ENCODE data around the gene CCP110. TPM values are rescaled to one million over a fixed set of nuclear protein-coding genes. Genes with fewer than 3 reads are reported as not detected.

CCP110 gene
- total RNA-seq, 2 donors from 2014 or later: 8.2 to 11.1 TPM

GRCh38 chr16:19560078-19560477 lies 36.3 kb downstream of the CCP110 start:
- Histone ChIP-seq H3K9ac (ENCODE audit: low read depth in 2 of 2, low read length in 2 of 2) (no peak overlapping the region), H3K27ac (no peak overlapping the region), H3K36me3 (no peaks in the 10 kb centered on the region), H3K4me3 (no peak overlapping the region), H3K9me3 (no peaks in the 10 kb centered on the region), H3K27me3 (no peaks in the 10 kb centered on the region), H3K4me1 (no peaks in the 10 kb centered on the region)
- intact Hi-C loops (cut with DNase I): no loop called here
- TF ChIP-seq CTCF (IDR thresholded peaks at IDR 0.05): no peak
- DNase-seq: no peak

GRCh38 chr16:19563377-19563776 lies 39.6 kb downstream of the CCP110 start:
- Histone ChIP-seq H3K27me3 (no peaks in the 10 kb centered on the region), H3K9me3 (no peaks in the 10 kb centered on the region), H3K27ac (no peak overlapping the region), H3K4me3 (no peak overlapping the region), H3K9ac (ENCODE audit: low read depth in 2 of 2, low read length in 2 of 2) (no peak overlapping the region), H3K36me3 (no peaks in the 10 kb centered on the region), H3K4me1 (no peaks in the 10 kb centered on the region)
- intact Hi-C loops (cut with DNase I): no loop called here
- no peak for TF ChIP-seq CTCF (IDR thresholded peaks at IDR 0.05)
- no peak for DNase-seq

- intact Hi-C loops (cut with DNase I): no loop called here
- TF ChIP-seq CTCF (IDR thresholded peaks at IDR 0.05): no peak
Measured at GRCh38 chr16:19566362-19566761, 42.6 kb downstream of the CCP110 start.

GRCh38 chr16:19567560-19567959 lies 43.8 kb downstream of the CCP110 start:
- Histone ChIP-seq H3K9ac (ENCODE audit: low read depth in 2 of 2, low read length in 2 of 2) (no peak overlapping the region), H3K27me3 (no peaks in the 10 kb centered on the region), H3K4me3 (no peak overlapping the region), H3K4me1 (no peaks in the 10 kb centered on the region), H3K9me3 (no peaks in the 10 kb centered on the region), H3K27ac (no peak overlapping the region), H3K36me3 (no peaks in the 10 kb centered on the region)
- no peak for TF ChIP-seq CTCF (IDR thresholded peaks at IDR 0.05)
- intact Hi-C loops (cut with DNase I): no loop called here
- no peak for DNase-seq

More at GRCh38 chr16:19566362-19566761, 42.6 kb downstream of the CCP110 start:
- no peak overlapping the region for H3K9ac ChIP-seq (ENCODE audit: low read depth in 2 of 2, low read length in 2 of 2)
- H3K4me1 ChIP-seq: no peaks in the 10 kb centered on the region
- H3K27ac ChIP-seq: no peak overlapping the region
- no peak overlapping the region for H3K4me3 ChIP-seq
- H3K27me3 ChIP-seq: no peaks in the 10 kb centered on the region
- no peaks in the 10 kb centered on the region for H3K9me3 ChIP-seq
- no peak for DNase-seq
- no peaks in the 10 kb centered on the region for H3K36me3 ChIP-seq

GRCh38 chr16:19573997-19574396 lies 50.3 kb downstream of the CCP110 start:
- Histone ChIP-seq H3K36me3 (no peaks in the 10 kb centered on the region), H3K27ac (no peak overlapping the region), H3K9me3 (no peaks in the 10 kb centered on the region), H3K4me1 (no peaks in the 10 kb centered on the region), H3K9ac (ENCODE audit: low read depth in 2 of 2, low read length in 2 of 2) (no peak overlapping the region), H3K4me3 (no peak overlapping the region), H3K27me3 (no peaks in the 10 kb centered on the region)
- TF ChIP-seq CTCF (IDR thresholded peaks at IDR 0.05): no peak
- intact Hi-C loops (cut with DNase I): no loop called here
- DNase-seq: no peak

GRCh38 chr16:19574615-19575014 lies 50.9 kb downstream of the CCP110 start:
- intact Hi-C loops (cut with DNase I): no loop called here
- TF ChIP-seq CTCF (IDR thresholded peaks at IDR 0.05): no peak
- Histone ChIP-seq H3K4me3 (no peak overlapping the region), H3K9me3 (no peaks in the 10 kb centered on the region), H3K9ac (ENCODE audit: low read depth in 2 of 2, low read length in 2 of 2) (no peak overlapping the region), H3K27ac (no peak overlapping the region), H3K36me3 (no peaks in the 10 kb centered on the region), H3K27me3 (no peaks in the 10 kb centered on the region), H3K4me1 (no peaks in the 10 kb centered on the region)
- no peak for DNase-seq
